ENCODE measurements around the gene DRC1.

DRC1 gene

DNA sequence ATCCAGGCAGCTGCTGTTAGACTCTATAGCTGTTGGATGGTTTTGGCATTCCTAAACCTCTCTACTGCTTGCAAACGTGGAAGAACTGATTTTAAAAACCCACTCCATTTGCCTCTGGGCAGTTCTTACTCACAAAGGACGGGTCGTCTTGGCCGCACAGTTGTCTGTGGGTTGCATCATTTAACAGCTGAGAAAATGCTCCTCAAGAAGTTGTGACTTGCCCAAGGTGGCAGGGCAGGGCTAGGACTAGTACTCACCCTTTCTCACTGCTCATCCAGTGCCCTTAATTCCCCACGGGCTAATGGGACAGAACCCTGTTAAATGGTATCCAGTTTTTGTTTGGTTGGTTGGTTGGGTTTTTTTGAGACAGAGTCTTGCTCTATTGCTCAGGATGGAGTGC, 997 bp upstream of the DRC1 start:
- no peak for DNase-seq

DNA sequence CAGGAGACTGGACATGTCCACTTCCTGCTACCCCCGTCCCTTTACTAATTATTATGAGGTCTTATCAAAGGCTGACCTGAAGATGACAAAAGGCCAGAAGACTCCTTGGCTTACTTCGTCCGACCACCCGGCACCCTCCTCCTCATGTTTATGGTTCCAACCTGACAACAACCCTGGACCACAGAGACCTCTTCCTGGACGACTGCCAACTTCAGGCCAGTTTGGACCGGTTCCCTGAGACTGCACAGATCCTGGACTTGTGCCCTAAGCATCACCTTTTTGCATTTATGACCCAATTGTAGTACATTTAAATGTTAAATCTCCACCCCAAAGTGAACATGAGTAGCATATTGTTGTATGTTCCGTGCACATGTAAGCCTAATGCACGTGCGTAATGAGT, 5.8 kb downstream of the DRC1 start:
- DNase-seq = no peak

DNA sequence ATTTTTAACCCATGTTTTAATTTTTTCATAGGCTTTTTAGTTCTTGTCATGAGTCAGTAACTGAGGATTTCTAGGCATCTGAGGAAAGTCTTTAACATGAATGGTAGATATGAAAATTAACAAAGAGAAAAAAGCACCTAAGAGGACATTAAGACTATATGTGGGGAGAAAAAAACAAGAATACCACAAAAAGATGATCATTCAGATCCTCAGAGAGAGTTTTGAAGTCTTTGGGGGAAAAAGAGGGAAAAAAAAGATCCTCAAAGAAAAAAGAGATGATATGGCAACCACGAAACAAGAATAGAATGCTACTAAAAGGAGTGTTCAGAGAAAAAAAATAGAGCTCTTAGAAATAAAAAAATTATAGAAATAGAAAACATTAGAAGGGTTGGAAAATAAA, 8.1 kb downstream of the DRC1 start:
- DNase-seq = no peak

DNA sequence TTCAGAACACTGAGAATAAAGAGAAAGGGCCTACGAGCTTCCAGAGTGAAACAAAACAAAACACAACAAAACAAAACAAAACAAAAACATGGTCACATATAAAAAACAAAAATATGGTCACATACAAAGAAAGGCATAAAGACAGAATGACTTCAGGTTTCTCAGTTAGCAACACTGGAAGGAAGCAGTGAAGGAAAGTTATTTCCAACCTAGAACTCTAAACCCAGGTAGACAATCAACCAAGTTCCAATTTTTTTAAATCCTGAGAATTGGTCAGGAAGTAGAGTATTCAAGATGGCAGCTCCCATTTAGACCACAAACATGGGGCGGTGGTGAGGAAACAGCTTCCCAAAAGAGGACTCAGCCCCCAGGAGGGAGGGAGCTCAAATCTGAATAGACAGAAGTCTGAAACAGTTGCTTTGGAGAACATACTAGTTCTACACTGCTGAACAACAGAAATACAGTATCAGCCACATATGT, 9.1 kb downstream of the DRC1 start:
- no peak for DNase-seq

DNA sequence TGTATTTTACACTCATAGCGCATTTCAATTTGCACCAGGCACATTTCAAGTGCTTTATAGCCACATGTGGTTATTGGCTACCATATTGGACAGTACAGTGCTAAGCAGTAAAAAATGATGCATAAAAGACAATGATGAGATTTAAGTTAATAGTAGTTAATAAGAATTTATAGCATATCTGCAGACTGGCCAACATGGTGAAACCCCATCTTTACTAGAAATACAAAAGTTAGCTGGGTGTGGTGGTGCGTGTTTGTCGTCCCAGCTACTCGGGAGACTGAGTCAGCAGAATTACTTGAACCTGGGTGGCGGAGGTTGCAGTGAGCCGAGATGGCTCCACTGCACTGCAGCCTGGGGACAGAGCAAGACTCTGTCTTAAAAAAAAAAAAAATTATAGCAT, 9.7 kb downstream of the DRC1 start:
- no peak for DNase-seq

DNA sequence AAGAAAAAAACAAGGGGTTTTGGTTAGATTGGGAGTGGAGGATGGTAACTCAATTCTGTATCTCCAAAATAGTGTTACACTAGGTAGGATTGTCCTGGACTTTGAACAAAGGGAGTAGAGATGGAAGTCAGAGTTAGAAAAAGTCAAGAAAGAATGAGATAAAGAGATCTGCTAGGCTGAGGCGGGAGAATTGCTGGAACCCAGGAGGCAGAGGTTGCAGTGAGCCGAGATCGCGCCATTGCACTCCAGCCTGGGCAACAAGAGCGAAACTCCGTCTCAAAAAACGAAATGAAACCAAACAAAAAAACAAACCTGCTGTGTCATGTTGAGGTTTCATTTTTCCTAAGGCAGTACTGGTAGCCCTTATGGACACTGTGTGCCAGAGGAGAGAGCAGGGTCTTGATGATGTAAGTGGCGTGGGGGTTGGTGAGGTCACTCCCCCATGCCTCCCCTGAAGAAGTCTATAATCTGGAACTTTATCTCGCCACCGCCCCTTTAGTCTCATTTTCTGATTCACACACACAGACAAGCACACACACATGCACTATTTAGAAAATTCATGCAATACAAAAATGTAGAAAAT, 10.5 kb downstream of the DRC1 start:
- peak; percentile 3 for DNase-seq

DNA sequence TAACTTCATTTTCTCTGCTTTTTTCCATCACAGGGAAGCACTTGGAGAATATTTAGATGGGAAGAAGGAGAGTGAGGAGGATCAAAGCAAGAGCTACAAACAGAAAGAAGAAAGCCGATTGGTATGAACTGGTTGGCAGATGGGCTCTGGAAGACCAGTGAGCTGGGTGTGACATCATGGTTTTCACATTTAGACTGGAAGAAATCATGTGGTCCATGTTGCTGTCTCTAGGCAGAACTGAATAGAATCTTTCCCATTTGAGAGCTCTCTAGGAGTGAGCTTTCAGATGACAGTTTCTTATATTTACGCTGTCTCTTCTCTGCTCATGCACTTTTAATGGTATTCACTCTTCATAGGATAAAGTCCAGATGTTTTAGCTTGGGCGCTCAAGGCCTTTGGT, 12.6 kb downstream of the DRC1 start:
- no peak for DNase-seq

DNA sequence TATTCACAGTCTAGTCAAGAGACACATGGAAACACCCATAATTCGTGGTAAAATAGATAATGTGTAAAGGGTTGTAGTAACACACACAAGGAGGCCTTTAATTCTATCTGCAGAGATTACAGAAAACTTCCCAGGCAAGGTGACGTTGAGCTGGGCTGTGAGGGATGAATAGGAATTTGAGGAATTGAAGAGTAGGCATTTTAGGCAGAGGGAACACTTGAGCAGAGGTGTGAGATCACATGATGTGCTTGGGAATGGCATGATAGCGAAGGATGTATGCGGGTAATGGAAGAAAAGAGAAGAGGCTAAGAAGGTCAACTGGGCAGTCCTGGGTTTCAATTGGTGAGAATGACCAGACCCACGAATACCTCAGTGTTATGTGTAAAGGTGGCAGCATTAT, 20.2 kb downstream of the DRC1 start:
- no peak for DNase-seq

DNA sequence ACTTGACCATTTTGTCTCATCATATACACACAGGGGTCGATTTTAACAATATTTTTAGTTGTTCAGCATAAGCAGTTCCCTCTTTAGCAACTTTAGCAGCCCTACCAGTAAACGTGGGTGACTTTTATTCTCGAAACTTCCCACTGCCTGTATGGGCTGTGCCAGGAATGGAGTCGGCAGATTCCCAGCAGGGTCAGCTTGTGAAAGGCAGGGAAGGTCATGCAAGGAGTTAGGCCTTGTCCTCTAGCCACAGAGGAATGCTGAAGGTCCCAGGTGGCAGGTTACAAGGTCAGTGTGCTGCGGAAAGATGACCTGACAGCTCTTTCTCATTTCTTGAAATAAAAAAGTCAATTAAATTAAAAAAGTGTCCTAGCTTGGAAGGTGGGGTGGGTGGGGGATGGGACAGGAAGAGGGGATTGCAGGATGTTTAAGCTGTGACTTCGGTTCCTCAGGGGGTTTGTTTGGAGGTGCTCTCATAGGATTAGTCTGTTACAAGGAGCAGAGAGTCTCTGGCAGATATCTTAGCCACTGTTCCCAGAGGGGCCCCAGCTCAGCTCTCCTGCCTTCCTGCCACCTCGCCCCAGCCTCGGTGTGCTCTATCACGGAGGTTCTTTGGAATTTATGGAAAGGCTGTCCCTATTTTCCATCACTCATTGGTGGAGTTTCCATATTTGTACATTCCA, 21.4 kb downstream of the DRC1 start:
- no peak for DNase-seq

DNA sequence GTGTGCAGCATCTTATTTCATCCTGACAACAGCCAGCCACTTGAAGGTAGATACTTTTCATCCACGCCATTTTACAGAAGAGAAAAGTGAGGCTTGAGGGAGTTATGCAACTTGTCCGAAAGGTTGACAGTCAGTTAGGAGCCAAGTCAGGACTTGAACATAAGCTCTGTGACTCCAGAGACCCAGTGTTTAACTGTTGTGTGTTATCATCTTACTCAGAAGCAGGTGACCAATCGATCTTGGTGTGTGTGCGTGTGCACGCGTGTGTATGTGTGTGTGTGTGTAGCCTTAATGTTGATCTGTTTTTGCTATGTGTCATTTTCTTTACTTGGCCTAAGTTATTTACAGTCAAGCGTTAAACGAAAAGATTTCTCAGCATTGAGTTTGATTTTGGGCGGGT, 22.0 kb downstream of the DRC1 start:
- no peak for DNase-seq

DNA sequence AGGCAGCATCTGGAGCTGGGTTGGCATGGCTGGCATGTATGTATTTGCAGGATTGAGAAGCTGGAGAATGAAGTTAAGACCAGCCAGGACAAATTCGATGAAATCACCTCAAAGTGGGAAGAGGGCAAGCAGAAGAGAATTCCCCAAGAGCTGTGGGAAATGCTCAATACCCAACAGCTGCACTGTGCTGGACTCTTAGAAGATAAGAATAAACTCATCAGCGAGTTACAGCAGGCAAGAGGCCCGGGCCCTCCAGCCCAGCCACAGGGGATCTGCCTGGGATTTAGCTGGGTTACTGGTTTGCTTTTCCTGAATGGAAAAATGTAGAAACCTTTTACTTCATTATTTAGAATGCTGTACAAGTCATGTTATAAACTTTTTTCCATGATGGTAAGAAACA, 22.5 kb downstream of the DRC1 start:
- DNase-seq = no peak

DNA sequence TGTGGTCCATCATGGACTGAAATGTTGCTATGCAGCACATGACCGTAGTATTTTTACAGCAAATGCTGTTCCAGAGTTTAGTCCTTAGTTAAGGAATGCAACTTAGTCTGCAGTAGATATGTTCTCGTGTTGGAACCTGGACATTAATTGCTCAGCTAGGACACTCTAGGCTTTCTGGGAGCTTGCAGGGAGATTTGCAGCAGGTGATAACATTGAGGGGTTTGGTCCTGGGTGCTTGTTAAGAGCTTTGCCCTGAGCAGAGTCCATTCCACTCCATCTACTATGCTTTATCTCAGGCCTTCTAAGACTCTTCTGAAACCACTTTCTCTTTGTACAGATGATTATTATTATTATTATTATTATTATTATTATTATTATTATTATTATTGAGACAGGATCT, 27.1 kb downstream of the DRC1 start:
- no peak for DNase-seq

DNA sequence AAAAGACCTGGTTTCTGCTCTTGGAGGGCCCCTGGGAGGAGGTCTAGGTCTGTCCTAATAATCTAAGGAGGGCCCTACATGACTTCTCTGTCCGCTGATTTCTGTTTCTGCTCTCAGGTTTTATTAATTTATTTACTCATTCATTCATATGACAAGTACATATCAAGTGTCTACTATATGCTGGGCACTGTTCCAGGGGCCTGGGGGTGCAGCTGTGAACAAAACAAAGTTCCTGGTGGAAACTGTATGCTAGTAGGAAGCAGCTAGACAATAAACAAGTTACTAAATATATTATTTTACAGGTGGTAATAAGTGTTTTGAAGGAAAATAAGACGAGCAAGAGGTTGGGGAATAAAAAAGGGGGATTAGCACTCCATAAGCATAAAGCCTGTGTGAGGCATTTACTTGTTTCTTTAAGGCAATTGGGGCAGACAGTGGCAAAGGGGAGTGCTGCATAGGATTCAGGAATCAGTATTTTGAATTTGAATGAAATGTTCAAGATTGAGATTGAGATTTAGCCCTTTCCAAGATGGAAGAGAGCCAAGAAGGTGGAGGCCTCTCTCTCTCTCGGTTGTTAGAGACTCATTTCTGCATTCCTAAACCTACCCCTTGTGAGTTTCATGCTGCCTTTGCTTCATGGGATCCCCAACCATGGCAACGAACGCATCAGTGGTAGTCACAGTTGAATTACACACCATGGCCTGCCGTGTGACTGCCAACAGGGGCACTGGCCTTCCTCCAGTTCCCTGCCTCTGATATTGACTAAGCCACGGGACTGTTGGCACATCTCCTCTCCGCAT, 28.3 kb downstream of the DRC1 start:
- no peak for DNase-seq

DNA sequence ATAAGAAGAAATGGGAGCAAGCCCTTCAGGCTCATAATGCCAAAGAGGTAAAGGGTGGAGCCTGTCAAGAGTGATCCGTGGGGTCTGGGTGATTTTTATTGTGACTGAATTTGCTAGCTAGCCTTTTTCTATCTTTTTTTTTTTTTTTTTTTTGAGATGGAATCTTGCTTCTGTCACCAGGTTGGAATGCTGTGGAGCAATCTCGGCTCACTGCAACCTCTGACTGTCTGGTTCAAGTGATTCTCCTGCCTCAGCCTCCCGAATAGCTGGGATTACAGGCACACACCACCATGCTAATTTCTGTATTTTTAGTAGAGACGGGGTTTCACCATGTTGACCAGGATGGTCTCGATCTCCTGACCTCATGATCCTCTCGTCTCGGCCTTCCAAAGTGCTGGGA, 29.1 kb downstream of the DRC1 start:
- DNase-seq = no peak

DNA sequence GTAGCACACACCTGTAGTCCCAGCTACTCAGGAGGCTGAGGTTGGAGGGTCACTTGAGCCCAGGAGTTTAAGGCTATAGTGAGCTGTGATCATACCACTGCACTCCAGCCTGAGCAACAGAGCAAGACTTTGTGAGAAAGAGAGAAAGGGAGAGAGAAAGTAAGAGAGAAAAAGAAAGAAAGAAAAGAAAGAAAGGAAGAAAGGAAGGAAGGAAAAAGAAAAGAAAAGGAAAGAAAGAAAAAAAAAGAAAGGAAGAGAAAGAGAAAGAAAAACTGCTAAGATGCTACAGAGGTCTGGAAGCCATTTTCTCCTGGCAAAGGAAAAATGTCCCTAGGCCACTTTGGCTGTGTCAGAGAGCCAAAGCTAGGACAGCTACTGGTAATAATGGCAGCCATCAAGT, 30.6 kb downstream of the DRC1 start:
- DNase-seq = no peak

DNA sequence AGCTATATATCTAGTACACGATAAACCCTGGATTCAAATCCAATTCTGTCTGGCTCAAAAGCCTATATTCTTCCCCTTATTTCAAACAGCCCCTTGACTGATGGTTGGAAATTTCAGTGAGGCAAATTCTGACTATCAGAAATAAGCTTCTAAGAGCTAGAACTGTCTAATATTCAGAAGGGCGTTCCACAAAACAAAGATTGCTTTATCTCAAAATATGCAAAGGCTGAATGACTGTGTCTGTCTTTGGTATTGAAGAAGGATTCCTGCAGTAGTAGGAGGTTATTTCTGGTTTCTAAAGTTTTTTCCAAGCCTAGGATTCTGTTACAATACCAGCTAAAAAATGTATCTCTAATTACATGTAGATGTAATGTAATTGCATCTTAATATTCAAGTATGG, 31.1 kb downstream of the DRC1 start:
- DNase-seq = no peak

DNA sequence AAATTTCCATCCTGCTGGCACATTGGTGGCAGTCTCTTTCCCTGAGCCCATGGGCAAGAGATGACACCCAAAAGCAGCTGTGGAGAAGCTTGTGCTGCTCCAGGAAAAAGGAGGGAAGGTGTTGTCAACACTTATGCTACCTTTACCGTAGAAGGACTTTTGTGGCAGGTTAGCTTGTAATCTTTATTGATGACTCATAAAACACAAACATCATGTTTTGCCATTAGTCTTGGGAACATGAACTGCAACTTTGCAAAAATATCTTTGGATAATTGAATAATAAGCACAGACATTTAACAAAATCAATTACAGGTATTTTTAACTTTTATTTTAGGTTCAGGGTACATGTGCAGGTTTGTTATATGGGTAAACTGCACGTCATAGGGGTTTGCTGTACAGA, 33.4 kb downstream of the DRC1 start:
- no peak for DNase-seq

DNA sequence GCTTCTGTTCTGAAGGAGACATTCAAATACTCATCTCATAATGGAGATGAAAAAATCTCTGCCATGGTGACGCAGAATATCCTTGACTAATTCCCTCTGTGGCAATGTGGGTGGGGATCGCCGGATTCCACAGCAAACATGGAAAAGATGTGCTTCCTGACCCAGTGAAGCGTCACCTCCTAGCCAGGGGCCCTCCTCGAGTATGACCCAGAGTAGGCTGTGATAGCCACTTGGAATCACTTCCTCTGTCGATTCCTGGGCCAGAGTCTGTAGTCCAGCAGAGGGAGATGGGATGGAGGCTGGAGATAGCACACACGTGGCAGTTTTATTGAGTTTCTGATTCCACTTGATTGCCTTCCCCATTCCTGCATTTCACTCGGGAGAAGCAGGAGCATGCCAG, 36.8 kb downstream of the DRC1 start:
- DNase-seq = no peak

DNA sequence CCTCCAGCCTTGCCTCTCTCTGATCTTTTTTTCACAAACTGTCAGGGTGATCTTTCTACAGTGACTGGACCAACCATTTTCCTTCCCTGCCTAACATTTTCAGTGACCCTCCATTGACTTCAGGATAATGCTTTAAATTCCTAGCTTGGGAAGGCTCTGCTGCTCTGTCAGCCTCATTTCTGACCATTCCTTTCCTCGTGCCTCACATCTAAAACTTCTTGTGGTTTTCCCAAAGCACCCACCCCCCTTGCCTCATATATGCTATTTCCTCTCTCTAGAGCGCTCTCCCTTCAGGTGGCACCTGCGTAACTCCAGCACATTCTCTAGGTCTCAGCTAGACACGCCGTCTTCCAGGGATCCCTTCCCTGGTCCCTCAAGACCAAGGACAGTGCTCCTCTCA, 37.2 kb downstream of the DRC1 start:
- no peak for DNase-seq

DNA sequence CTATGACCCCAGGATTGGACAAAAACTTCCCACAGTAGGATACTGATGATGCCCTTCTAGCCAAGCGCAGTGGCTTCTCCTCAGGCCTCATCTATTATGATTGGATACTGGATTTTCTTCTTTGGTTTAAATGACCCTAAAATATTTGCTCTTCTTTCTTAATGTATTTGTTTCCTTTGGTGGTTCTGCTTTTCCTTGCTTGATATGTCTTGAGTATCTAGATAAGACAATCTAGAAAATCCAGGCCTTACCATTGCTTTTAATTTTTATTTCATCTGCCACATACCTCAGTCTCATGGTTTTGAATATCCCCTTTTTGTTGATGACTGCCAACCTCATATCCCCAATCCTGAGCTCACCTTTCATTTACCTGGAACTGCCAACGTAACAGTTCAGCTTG, 40.6 kb downstream of the DRC1 start:
- DNase-seq = no peak

DNA sequence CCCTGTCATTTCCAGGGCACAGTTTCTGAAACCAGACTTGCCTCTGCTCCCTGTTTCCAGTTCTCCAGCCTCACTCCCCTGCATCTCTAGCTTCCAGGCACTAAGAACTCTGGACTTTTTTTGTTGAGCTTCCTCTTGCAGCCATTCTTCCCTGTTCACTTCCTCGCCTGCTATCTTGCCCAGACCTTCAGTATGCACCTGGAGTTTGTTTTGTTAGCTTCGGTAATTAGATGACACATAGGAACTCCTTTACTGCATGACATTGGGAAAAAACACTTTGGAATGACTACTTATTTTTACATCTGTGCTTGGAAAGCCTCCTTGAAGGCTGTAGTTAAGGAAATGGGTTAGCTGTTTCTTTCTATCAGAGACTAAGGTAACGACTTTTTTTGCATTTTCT, 41.0 kb downstream of the DRC1 start:
- DNase-seq = no peak

DNA sequence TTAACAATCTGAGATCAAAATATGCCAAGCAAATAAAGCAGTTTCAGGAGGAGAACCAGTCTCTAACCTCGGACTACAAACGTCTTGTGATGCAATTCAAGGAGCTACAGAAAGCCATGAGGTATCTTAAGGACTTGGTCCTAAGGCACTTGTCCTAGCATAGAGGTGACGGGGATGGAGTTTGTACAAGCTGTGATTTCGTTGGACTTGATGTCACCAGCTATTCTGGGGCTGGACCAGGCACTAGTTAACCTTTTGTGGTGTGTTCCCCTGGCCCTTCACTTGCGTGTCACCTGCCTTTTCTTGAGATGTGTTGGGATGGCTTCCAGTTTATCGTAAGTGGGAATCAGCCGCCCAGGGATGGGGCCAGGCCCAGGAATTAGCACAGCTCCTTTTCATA, 42.5 kb downstream of the DRC1 start:
- no peak for DNase-seq

DNA sequence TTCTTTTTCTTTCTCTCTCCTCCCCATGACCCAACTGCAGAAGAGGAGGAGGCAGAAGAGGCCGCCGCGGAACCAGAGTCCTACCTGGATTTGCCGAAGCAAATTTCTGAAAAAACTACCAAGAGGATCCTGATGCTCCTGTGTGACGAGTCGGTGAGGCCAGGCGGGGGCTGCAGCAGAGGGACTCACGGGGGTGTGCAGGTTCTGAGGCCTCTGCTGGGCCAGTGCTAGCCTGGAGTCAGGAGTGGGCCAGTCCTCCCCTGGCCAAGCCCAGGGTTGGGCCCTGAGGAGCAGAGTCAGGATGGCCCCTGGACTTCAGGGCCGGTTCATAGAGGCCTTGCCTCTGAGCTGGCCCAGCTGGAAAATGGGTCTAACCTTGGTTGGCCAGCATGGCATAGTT, 46.9 kb downstream of the DRC1 start:
- DNase-seq = no peak

DNA sequence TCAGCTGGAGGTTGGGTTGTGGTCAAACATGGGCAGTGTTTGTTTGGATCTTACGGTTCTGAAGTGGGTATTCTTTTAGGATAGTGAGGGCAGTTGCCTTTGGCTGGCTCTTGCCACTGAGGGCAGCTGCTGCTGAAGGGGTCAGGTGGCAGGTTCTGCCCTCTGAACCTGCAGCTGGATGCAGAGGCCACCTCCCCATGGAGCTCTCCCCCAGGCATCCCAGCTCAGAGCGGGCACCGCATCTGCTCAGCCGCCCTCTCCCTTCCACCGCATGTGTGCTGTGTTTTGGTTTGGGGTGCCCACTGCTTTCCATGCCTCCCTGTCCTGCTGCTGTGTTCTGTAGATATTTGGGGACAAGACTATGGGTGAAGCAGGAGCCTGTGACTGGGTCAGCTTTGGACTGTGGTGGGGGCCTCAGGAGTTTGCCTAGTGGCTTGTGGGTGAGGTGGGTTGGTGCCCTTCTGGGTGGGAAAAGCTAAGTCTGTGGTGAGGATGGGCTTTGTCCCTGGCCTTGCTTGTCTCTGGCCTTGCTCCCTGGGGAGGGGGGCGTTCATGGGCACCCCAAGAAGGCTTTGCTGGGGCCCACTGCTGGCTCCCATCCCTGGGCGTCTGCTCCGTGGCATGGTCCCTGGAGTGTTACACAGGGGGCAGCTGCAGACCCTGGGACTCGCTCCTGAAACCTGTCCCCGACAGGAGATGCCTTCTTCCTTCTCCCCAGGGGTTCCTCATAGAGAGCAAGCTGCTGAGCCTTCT, 47.7 kb downstream of the DRC1 start:
- no peak for DNase-seq

Data from CD4-positive, alpha-beta T cell treated with Interleukin-4 for 4 hours (primary cell).